ENCODE measurements around the gene EN2. TPM values are rescaled to one million over a fixed set of nuclear protein-coding genes. Genes with fewer than 3 reads are reported as not detected.

EN2 gene
- polyA plus RNA-seq, 2 of the 4 experiments (the other 2 are of a cell fraction) = 0.53 to 0.54 TPM

GRCh38 chr7:155488483-155489127 is 30.7 kb downstream of the EN2 start:
- POLR2A ChIA-PET = no interaction called here
- H3K9me3 ChIP-seq = no peaks in the 10 kb centered on the region
- no peak for TF ChIP-seq JUN (IDR thresholded peaks at IDR 0.05)
- no peak for TF ChIP-seq E2F6 (IDR thresholded peaks at IDR 0.05; ENCODE audit: borderline replicate concordance, low read depth)

GRCh38 chr7:155489158-155489840 is 31.4 kb downstream of the EN2 start:
- ATAC-seq = no peak
- TF ChIP-seq RARB (CRISPR knock-in tag; IDR thresholded peaks at IDR 0.05) (no peak), KDM5A (IDR thresholded peaks at IDR 0.05) (no peak), CBX2 (IDR thresholded peaks at IDR 0.05; ENCODE audit: borderline replicate concordance, low read depth) (no peak), NFE2L2 (conservative IDR thresholded peaks at IDR 0.05; ENCODE audit: low read length) (no peak), MAFK (IDR thresholded peaks at IDR 0.05; ENCODE audit: partially characterized antibody) (no peak), ZSCAN20 (CRISPR knock-in tag; IDR thresholded peaks at IDR 0.05) (no peak), RAD21 (conservative IDR thresholded peaks at IDR 0.05 in 1 of 2, IDR thresholded peaks at IDR 0.05 in 1 of 2) (no peak), POLR2AphosphoS2 (conservative IDR thresholded peaks at IDR 0.05; ENCODE audit: low read length) (no peak), GATA3 (IDR thresholded peaks at IDR 0.05; ENCODE audit: borderline replicate concordance) (no peak), HES2 (IDR thresholded peaks at IDR 0.05) (no peak), EHMT2 (IDR thresholded peaks at IDR 0.05; ENCODE audit: low read depth) (no peak), CTCF (IDR thresholded peaks at IDR 0.05) (no peak), SMC3 (IDR thresholded peaks at IDR 0.05) (no peak), NR3C1 (IDR thresholded peaks at IDR 0.05) (no peak), TFCP2L1 (CRISPR knock-in tag; IDR thresholded peaks at IDR 0.05) (no peak), ESRRA (IDR thresholded peaks at IDR 0.05; ENCODE audit: borderline replicate concordance, low read length) (no peak), RFX5 (IDR thresholded peaks at IDR 0.05) (no peak)
- Histone ChIP-seq H3K9me3 (no peaks in the 10 kb centered on the region), H3K4me2 (no peak overlapping the region), H3K4me3 (no peak overlapping the region), H3K4me1 (no peaks in the 10 kb centered on the region), H3K27ac (no peak overlapping the region)
- DNase-seq (ENCODE audit: low read depth in 1 of 2, low spot score in 1 of 2) = no peak
- WGBS (ENCODE audit: missing lambda C conversion rate) = 66% methylated on average over 16 of the region's 20 CpGs
- ChIA-PET POLR2A (no interaction called here), CTCF (no interaction called here)
- FAIRE-seq = no peak

More at GRCh38 chr7:155488483-155489127, 30.7 kb downstream of the EN2 start:
- no peak for ATAC-seq
- no peak for DNase-seq (ENCODE audit: low read depth in 1 of 2, low spot score in 1 of 2)
- Histone ChIP-seq H3K4me3 (no peak overlapping the region), H3K4me1 (no peaks in the 10 kb centered on the region), H3K27ac (no peak overlapping the region), H3K4me2 (no peak overlapping the region)
- 30% methylated on average over 8 of the region's 9 CpGs for WGBS (ENCODE audit: missing lambda C conversion rate)
- CTCF ChIA-PET = interaction anchor here (1.0 kb wide), 1 partner anchor 13 kb away, joined by 3 read pairs; no protein-coding TSS in a partner anchor
- no peak for FAIRE-seq

GRCh38 chr7:155489862-155490696 is 32.1 kb downstream of the EN2 start:
- ATAC-seq (no peak; a peak in 1 of 6 replicates), FAIRE-seq (no peak), DNase-seq (ENCODE audit: low read depth in 1 of 2, low spot score in 1 of 2) (no peak)
- CTCF ChIA-PET = no interaction called here
- Histone ChIP-seq H3K4me1 (no peaks in the 10 kb centered on the region), H3K4me3 (no peak overlapping the region), H3K27ac (no peak overlapping the region), H3K4me2 (no peak overlapping the region), H3K9me3 (no peaks in the 10 kb centered on the region)
- TF ChIP-seq KDM5A (IDR thresholded peaks at IDR 0.05) = no peak
- no peak for TF ChIP-seq ZC3H11A (IDR thresholded peaks at IDR 0.05)
- TF ChIP-seq MYC (IDR thresholded peaks at IDR 0.05; ENCODE audit: borderline replicate concordance, low read length) = no peak
- TF ChIP-seq POLR2A (IDR thresholded peaks at IDR 0.05; ENCODE audit: low read length) = no peak
- TF ChIP-seq RCOR1 (IDR thresholded peaks at IDR 0.05; ENCODE audit: low read depth, low read length) = no peak
- no peak for TF ChIP-seq NFE2L2 (conservative IDR thresholded peaks at IDR 0.05; ENCODE audit: low read length)
- POLR2A ChIA-PET = no interaction called here
- whole genome bisulfite sequencing (ENCODE audit: missing lambda C conversion rate) = 61% methylated on average over 16 of the region's 32 CpGs
